T47D (cell line): Measurements from ENCODE around the gene PTPRD.
"Not testable (repeated sequence)": the region's sequence is repeated elsewhere in the genome, so short reads cannot be mapped to it uniquely, and the experiment has no call there.

Source experiments
- DNase-seq, 2 experiments: peaks; one replicate each; pipeline versions ENCODE4 v3.0.0 to v3.0.0-alpha.2; 2011 to 2012; ENCODE audit warnings: low read depth in 1 of 2, low spot score in 1 of 2
- JUND ChIP-seq: IDR thresholded peaks from 2 replicates; pipeline ENCODE4 v1.6.1; 2012; ENCODE audit warnings: low read depth
- in situ Hi-C: cut with HindIII; loops from 2 replicates; pipeline ENCODE4 v1.10.0; 2016; ENCODE audit warnings: low sequenced_read_pairs, low pct_unique_long_range_greater_than_20kb

PTPRD gene

DNA sequence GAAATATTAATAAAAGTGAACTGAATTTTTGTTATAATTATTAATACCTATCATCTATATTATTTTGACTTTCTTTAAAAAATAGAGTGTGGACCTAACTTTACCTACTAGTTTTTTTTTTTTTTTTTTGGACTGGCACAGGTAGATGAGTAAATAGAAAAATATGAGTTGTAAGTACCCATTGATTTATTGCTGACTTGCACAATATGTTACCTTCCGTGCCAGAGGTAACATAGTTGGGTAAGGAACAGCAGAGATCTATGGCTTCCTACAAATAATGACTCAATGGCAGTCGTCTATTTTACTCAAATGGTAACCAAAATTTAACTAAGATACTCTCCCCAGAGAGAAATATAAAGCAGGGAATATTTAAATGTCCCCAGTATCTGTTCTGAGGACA lies 1212.8 kb downstream of the PTPRD start:
- no peak for DNase-seq
- in situ Hi-C loops = no loop called here
- TF ChIP-seq JUND = no peak

DNA sequence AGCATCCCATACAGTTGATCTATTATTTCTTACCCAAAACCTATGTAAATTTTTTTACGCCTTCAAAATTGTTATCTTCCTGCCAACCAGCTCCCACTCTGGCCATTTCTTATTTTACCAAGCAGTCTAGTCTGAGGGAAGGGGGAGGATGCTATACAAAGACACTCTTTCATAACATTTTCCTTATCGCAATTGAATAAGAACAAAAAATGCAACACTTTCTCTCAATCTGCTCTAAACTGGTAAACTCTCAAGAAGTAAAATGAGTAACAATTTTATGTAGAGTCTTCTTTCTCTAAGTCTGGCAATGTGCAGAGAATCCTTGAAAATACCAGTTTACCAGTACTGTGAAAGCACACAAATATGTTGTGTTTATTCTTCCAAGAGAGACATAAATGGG lies 1216.3 kb downstream of the PTPRD start:
- in situ Hi-C loops = no loop called here
- TF ChIP-seq JUND = no peak
- DNase-seq = no peak

DNA sequence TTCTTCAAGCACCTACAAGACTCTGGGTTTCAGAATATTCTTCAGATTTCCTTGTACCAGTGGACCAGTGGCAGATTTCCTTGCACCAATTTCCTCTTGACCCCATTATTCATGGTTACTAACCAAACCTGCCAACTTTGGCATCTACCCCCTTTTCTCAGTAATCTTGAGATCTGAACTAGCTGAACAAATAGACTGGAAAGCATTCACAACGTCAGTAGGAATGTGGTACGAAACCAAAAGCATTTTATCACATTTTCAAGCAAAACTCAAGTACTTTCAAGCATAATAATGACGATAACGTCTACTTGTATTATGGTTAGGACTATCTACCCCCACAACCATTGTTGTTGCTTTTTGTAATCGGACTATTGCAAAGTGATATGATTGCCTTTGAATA lies 1217.3 kb downstream of the PTPRD start:
- no peak for TF ChIP-seq JUND
- DNase-seq = no peak
- in situ Hi-C loops = no loop called here

DNA sequence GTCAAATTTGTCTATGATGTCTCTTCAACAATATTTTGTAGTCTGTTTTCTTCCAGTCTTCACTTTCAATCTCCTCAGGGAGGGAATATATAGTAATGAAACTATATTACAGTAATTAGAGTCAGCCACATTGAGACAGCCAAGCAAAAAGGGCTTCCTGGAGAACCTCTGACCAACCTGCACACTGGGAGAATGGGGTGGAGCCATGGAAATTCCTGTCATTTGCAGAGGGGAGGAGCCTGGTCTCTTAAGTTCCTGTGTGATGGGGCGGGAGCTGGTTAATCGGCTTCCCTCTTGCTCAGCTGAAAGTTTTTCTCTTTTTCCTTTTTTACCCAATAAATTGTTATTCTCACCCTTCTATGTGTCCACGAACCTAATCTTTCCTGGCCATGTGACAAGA lies 1220.0 kb downstream of the PTPRD start:
- in situ Hi-C loops = no loop called here
- no peak for DNase-seq
- TF ChIP-seq JUND = no peak

DNA sequence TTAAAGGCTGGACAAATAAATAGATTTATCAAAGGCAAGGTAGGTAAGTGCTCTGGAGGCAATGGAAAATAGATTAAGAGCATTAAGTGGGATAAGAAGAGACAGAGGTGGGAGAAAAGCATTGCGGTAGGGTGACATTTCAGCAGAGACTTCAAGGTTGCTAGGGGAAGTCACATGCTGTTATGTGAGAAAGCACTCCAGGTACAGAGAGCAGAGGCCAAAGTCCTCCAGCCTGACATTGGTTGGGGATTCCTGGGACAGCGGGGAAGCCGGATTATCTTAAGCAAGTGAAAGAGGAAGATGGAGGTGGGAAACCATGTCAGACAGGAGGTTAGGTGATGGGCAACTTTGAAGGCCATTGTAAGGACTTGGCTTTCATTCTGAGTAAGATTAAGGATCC lies 1222.9 kb downstream of the PTPRD start:
- in situ Hi-C loops = no loop called here
- DNase-seq = no peak
- TF ChIP-seq JUND = no peak

DNA sequence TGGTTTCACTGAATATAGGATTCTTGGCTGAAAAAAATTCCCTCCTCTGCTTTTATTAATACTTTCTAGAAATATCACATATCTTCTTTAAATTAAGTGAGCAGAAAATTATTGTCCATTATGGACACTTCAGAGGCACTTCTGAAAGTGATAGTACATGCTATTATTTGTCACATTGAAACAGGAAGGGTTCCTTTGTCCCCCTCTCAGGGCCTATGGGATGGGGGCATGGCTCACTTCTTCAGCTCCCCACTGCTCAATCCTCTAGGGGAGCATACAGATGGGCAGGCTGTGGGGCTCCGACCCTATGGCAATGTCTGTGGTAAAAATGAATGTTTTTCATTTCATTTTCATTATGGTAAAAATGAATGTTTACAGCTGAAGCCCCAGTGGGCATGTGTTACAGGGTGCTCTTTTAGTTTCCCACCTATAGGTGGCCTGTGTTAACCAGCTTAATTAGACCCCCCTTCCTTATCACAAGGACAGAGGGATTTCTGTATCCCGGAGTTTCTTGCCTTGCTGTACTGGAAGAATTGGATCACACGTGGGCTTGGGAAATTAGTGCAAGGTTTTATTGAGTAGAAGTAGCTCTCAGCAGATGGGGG lies 1225.2 kb downstream of the PTPRD start:
- in situ Hi-C loops = no loop called here
- DNase-seq = no peak
- TF ChIP-seq JUND = no peak

DNA sequence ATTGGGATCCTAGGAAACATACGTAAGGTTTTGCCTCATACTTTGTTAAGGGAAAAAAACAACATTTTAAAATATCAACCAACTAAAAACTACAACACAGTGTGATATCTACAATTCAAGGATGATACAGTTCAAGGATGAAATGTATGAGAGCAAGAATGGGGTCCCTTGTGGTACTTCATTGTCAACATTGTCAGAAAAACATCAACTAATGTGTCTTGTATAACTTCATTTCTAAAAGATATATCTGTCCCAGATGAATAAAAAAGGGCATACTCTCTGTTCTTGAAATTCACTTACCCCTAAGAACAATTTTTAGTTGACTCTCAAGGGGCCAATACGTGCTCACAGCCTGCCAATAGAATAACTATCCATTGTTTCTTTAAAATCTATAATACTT lies 1250.5 kb downstream of the PTPRD start:
- no peak for TF ChIP-seq JUND
- in situ Hi-C loops = no loop called here

DNA sequence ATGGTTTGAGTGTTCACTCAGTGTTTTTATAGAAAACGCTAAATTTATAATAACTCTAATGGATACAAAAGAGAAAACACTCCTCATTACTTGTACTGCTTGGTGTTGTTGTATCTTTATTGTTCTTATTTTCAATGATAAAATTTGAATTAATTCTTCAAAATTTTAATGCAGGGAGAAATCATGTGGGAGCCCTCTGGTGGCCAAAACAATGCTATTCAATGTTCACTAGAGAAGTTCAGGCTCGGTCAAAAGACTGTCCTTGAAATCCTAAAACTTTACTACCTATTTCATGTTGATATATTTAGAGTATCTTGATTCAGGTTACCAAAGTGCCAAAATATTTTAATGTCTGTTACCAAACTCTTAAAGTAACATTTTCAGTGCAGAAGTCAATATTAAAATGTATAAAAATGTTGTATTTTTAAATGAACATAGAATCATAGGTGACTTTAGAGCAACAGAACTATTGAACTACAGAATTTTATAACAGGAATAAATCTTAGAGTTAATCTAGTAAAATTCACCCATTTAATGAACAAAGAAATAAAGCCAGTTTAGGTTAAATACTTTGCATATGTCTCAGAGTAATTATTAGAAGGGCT lies 1259.8 kb downstream of the PTPRD start:
- TF ChIP-seq JUND = no peak
- peak in 1 of 2 experiments; percentile 23 for DNase-seq
- in situ Hi-C loops = no loop called here

More for the DNA sequence above, 1250.5 kb downstream of the PTPRD start:
- no peak for DNase-seq

DNA sequence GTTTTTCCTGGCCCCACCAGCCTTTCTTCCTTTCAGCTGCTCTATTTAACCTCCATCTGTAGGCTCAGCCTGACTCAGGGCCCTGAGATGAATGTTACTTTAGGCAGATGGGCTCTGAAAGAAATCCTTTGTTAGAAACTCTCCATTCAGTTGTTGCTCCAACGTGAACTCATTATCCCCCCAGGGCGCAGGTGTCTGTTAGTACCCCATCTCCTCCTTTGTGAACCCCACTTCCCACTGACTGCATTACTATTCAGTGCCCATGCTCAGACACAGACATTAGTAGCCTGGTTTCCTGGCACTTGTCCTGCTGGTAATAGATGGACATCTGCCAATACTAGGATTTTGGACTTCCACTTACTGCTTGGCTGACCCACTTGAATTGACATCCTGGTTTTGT lies 1271.6 kb downstream of the PTPRD start:
- DNase-seq = no peak
- TF ChIP-seq JUND = no peak
- in situ Hi-C loops = no loop called here

DNA sequence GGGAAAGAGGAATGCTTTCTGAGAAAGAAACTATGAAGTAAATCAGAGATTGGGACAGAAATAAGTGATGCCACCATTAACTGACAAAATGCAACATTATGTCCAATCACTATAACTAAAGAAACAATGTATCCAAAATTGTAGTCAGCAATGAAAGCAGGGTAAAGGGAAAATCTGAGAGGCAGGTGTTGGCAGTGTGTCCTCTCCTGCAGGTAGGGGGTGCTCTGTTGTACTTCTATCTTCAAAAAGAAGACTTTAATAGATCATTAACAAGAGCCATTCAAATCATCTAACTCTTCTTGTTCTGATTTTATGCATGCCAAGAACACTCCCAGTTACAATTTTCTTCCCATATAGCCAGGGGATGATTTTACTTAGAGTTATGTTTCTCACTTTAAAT lies 1275.7 kb downstream of the PTPRD start:
- DNase-seq = no peak
- no peak for TF ChIP-seq JUND
- in situ Hi-C loops = no loop called here

DNA sequence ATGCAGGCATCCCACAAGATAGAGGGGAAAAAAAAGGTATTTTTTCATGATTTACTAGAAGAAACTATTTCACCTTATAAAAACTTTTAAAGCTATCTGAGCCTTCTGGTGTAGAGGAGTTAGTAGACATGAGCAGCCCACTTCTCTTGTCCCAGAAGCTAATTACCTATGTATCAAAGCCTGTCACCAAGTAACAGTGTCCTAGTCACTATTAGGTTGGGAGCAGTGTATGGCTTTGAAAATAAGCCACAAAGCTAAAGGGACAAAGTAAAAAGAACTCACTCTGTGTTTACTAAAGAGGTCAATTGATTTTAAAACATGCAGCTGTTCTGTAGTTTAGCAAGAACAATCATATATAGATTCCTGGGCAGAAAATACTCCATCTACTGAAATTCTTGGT lies 1286.1 kb downstream of the PTPRD start:
- in situ Hi-C loops = no loop called here
- DNase-seq = no peak
- TF ChIP-seq JUND = no peak

DNA sequence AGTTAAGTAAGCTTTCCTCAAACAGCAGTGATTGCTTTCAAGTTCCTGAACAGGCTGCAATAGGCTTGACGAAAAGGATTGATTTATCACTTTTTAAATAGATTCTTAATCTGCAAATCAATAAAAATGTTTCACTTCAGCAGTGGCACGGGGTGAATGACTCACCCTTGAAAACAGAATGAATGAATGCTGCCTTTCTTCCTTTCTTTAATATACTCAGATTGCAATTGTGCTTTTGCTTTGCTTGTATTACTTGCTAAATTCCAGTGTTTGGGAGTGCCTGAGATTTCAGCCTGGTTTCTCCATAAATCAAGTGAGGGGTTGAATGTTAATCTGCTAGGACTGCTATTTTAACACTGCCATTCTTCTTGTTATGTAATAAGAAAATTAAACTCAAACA lies 1293.8 kb downstream of the PTPRD start:
- no peak for DNase-seq
- in situ Hi-C loops = no loop called here
- TF ChIP-seq JUND = no peak

DNA sequence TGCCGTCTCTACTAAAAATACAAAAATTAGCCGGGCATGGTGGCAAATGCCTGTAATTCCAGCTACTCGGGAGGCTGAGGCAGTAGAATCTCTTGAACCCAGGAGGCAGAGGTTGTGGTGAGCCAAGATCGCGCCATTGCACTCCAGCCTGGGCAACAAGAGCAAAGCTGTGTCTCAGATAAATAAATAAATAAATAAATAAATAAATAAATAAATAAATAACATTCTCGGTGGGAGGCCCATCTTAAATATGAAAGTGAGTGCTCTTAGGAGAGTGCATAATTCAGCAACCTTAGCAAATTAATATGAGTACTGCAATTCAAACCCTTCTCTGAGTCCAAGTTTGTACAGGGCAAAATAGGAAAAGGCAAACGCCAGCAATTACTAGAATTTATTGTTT lies 1302.1 kb downstream of the PTPRD start:
- in situ Hi-C loops, DNase-seq: not testable (repeated sequence)

DNA sequence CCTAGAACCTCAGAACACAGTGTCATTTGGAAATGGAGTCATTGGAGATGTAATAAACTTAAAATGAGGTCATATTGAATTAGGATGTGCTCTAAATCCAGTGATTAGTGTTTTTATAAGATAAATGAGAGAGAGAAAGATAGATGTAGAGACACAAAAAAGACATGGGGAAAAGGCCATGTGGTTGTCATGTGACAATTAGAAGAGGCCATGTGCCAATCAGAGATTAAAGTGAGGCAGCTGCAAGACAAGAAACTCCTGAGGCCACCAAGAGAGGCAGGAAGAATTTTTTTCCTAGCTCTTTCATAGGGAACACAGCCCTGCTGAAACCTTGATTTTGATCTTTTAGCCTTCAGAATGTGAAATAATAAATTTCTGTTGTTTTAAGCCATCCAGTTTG lies 1307.2 kb downstream of the PTPRD start:
- no peak for DNase-seq
- in situ Hi-C loops = no loop called here
- no peak for TF ChIP-seq JUND
